HEK293T (cell line): ENCODE data around the gene PRSS1.

ENCODE experiments used
- CTBP1 ChIP-seq: fragments of 450-650 bp; IDR thresholded peaks from 2 replicates; pipeline ENCODE4 v1.6.1; 2016; ENCODE audit warnings: borderline replicate concordance
- SP1 ChIP-seq: fragments of 450-650 bp; IDR thresholded peaks from 2 replicates; pipeline ENCODE4 v1.6.1; 2017
- SUZ12 ChIP-seq: fragments of 450-650 bp; IDR thresholded peaks from 2 replicates; pipeline ENCODE4 v1.6.1; 2016; ENCODE audit warnings: mild to moderate bottlenecking
- TF ChIP-seq, protein P1 (sequence below): fragments of 450-650 bp; IDR thresholded peaks from 2 replicates; pipeline ENCODE4 v1.6.1; 2016

DNA sequence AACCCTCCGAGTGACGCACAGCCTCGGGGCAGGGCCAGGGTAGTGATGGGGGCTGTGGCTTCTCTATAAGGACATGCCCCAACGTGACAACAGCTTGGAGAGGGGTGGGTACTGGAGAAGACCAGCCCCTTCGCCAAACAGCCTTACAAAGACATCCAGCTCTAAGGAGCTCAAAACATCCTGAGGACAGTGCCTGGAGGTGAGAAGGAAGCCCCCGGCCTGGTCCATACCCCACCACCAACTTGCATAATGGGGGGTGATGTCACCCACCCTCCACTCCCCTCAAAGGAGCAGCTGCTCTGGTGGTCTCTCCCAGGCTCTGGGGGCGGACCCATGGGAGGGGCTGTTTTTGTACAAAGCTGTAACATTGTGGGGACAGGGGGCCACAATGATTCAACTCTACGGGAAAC is 36.6 kb downstream of the PRSS1 start:
- TF ChIP-seq CTBP1 (no peak), SP1 (no peak), SUZ12 (no peak)
- TF ChIP-seq, protein P1, sequence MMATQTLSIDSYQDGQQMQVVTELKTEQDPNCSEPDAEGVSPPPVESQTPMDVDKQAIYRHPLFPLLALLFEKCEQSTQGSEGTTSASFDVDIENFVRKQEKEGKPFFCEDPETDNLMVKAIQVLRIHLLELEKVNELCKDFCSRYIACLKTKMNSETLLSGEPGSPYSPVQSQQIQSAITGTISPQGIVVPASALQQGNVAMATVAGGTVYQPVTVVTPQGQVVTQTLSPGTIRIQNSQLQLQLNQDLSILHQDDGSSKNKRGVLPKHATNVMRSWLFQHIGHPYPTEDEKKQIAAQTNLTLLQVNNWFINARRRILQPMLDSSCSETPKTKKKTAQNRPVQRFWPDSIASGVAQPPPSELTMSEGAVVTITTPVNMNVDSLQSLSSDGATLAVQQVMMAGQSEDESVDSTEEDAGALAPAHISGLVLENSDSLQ = no peak
